HG03175 (cell line): ENCODE measurements around the gene MAN1B1.

Source experiments
- ATAC-seq: cut with Tn5 transposase; IDR thresholded peaks from one replicate; pipeline ENCODE4 v1.9.1; 2021; ENCODE audit warnings: mild to moderate bottlenecking, moderate library complexity; ENCODE audit not compliant: unreplicated experiment

The MAN1B1 gene

DNA sequence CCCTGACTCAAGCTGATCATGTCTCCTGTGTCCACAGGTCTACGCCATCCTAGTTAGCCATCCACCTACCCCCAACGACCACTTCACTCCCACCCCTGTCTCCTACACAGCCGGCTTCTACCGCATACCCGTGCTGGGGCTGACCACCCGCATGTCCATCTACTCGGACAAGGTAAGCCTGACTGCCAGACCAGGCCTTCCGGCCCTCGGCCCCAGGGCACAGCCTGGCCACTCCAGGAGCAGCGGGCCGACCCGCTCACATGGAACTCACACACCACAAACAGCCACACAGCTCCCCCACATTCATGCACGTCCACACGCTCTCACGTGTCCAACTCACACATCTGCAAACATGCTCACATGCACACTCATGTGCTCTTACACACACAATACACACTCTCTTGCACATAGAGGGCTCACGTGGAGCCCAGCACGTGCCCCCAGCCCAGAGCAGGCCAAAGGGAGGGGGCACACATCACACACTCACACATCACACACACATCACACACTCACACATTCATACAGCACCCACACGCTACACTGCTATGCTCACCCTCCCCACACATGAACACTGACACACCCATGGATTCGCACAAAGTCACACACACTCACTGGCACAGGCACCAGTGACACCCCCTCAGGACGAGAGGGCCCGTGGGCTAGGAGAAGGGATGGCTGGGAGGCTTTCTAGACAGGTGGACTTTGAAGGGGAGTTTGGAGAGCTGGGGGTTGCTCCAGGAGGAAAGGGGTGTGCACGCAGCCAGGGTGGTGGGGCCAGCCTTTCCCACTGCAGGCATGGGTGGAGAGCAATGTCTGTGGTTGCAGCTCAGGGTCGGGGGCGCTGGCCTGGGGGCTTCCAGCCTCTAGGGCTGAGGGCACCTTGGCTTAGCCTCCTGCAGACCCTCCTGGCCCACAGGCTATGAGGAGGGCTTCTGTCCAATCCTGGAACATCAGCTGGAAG, 55.5 kb downstream of the MAN1B1 start:
- ATAC-seq, result no peak

DNA sequence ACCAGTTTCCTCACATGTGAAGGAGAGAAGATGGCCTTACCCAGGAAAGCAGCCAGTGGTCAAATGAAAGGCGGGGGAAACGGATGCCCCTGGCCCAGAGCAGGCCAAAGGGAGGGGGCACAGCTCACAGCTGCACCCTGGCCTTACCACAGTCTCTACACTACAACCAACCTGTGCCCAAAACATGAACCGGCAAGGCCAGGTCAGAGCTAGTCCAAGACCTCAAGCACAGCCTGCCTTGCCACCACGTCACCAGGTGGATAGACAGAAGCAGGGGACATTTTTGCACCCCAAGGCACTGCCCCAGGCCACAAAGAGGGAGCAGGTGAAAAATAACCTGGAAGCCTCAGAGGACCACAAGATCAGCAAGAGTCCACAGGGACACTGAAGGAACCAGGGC, 56.7 kb downstream of the MAN1B1 start:
- no peak for ATAC-seq

DNA sequence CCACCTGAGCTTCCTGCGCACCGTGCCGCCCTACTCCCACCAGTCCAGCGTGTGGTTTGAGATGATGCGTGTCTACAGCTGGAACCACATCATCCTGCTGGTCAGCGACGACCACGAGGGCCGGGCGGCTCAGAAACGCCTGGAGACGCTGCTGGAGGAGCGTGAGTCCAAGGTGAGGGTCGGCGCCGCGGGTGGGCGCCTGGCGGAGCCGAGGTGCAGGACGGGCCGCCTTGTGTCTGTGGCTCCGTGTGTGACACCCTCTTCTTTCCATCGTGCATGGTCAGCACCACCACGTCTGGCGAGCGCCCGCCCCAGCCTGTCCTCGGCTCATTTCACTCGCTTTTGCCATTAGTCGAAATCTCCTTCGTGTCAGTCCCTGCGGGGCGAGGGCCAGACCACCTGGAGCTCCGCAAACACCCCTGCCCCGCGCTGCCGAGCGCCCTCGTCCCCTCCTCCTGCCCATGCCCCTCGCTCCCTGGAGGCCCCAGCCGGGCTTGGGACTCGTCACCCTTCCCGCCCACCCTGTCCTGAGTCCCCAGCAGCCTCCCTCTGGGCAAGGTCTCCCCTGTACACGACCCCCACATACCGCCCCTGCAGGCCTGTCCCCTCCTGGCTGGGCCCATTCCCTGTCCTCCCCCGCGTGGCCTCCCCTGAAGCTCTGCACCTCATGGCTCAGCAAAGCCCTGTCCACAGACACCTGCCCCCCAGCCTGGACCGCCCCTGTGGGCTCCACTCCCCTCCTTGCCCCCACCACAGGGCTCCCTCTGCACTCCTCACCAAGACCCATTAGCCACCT, 59.1 kb downstream of the MAN1B1 start:
- ATAC-seq, result no peak

DNA sequence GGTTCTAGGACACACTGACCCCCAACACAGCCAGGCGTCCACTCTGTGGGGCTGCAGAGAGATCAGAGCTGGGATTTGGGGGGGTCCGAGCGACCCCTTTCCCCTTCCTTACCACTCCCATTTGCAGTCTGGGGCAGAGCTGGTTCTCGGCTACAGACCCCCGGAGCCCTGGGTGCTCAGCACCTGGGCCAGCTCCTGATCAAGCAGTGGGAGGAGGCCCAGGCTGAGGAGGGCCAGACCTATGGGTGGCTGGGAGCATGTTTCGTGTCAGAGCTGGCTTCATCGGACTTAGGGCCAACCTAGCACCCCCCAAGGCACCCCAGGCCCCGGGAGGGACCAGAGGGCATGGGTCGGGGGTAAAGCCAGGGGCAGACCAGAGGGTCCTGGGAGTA, 59.7 kb downstream of the MAN1B1 start:
- no peak for ATAC-seq

DNA sequence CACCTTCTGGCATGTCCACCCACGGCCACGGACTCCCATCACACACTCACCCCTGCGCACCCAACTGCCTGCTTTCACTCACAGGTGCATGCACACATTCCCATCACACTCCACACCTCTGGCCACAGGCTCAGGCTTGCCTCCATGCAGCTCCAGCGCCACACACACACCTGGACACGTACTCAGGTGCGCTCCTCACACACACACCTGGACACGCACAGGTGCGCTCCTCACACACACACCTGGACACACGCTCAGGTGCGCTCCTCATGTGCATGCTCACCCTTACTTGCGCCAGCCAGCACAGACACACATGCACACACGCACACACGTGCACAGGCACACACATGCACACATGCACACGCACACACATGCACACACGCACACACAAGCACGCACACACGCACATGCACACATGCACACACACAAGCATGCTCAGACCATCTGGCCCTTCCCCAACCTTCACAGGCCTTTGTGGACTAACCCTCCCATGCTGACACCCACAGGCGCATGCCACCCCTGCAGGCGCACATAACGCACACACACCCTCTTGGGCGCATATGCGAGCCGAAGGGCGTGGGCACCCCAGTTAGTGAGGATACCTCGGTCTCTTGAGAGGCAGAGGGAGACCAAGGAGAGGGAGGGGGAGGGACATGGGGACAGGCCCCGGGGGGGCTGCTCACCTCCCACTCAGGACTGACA, 60.5 kb downstream of the MAN1B1 start:
- no peak for ATAC-seq

DNA sequence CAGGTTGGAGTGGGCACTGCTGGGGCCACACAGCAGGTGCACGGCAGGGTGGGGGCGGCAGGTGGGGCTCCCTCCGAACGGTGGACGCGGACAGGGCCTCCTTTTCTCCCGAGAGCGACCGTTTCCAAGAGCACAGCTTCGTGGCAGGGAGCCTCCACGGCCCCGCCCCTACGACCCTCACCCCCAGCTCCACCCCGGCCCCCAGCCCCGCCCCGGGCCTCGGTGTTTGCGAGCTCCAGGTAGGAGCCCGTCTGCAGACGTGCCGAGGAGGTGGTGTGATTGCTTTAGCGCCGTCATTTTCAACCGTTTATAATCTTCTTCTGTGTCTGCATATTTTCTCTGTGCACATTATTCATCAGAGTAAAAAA, 61.0 kb downstream of the MAN1B1 start:
- no peak for ATAC-seq

DNA sequence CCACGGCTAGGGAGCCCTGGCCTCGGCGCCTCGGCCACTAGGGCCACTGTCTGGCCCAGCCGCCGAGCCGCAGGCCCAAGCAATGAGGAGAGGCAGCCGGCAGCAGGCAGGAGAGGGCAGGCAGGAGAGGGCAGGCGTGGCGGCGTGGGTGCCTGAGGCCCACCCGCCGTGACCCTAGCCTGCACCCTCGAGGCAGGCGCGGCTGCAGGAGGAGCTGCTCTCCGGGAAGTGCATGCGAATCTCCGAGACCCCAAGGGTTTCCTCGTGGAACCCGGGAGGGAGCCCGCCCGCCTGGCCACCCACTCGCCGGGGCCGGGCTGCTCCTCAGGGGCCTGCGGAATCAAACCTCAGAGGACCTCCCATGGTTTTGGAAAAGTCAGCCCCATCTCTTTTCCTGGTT, 61.5 kb downstream of the MAN1B1 start:
- ATAC-seq, result no peak

DNA sequence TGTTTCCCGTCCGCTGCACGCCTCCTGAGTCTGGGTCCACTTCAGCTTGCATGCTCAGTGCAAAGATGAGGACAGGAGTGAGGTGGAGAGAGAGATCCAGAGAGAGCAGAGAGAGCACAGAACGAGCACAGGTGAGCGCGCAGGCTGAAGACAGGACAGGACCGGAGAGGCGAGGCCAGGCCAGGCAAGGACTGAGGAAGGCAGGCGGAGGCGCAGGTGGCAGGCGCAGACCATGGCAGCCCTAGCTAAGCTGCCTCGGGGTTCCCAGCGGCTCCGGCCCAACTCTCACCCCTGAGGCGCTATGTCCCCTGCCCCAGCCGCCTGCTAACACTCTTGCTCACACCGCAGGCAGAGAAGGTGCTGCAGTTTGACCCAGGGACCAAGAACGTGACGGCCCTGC, 61.9 kb downstream of the MAN1B1 start:
- no peak for ATAC-seq

DNA sequence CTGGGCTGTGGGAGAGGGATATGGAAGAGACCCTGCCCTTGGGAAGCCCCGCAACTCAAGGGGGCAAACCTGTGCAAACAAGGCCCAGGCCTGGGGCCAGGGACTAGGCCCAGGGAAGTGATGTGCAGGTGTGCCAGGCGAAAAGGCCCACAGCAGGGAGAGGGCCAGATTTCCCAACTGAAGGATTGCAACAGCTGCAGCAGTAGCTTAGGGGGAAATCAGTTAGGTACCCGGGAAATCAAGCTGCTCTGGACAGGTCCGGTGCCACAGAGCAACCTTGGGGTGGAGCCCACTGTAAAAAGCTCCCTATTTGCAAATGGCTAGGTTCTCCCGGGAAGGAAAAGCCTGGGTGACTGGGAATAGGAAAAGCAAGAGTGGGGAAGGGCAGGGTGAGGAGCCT, 62.6 kb downstream of the MAN1B1 start:
- ATAC-seq, result no peak

DNA sequence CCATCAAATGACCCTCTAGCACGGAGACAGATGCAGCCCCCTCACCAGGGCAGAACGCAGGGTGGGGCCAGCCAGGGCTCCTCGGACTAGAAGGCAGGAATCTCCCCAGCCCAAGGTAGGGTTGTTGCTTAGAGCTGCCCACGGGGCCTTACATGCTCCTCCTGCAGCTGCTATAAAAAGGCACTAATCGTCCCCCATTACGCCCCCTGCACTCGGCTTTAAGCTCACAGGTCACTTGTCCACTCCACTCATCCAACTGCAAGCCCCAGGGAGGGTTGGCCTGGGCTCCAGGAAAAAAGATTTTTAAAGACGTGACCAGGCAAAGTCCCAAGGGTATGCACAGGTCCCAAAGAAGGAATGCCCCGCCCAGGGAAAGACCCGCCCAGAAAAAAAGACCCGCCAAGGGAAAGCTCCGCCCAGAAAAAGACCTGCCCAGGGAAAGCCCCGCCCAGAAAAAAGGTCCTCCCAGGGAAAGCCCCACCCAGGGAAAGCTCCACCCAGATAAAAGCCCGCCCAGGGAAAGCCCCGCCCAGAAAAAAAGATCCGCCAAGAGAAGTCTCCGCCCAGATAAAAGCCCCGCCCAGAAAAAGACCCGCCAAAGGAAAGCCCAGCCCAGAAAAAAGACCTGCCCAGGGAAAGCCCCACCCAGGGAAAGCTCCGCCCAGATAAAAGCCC, 63.3 kb downstream of the MAN1B1 start:
- ATAC-seq, result peak; percentile 27

DNA sequence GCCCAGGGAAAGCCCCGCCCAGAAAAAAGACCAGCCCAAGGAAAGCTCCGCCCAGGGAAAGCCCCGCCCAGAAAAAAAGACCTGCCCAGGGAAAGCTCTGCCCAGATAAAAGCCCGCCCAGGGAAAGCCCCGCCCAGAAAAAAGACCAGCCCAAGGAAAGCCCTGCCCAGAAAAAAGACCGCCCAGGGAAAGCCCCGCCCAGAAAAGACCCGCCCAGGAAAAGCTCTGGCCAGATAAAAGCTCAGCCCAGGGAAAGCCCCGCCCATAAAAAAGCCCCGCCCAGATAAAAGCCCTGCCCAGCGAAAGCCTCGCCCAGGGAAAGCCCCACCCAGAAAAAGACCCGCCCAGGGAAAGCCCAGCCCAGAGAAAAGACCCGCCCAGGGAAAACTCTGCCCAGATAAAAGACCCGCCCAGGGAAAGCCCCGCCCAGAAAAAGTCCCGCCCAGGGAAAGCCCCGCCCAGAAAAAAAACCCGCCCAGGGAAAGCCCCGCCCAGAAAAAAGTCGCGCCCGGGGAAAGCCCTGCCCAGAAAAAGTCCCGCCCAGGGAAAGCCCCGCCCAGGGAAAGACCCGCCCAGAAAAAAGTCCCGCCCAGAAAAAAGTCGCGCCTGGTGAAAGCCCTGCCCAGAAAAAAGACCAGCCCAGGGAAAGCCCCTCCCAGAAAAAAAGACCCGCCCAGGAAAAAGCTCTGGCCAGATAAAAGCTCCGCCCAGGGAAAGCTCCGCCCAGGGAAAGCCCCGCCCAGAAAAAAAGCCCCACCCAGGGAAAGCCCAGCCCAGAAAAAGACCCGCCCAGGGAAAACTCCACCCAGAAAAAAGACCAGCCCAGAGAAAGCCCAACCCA, 64.1 kb downstream of the MAN1B1 start:
- peak; percentile 44 for ATAC-seq

DNA sequence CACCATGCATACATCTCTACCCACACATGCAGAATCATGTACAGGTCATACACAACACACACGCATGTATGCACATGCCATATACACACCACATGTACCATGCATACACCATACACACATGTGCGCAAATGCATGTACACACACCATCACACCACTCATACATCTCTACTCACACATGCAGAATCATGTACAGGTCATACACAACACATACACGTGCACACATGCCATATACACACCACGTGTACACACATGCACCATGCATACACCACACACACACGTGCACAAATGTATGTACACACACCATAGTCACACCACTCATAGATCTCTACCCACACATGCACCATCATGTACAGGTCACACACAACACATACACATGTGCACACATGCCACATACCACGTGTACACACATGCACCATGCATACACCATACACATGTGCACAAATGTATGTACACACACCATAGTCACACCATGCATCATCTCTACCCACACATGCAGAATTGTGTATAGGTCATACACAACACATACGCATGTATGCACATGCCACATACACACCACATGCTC, 66.1 kb downstream of the MAN1B1 start:
- no peak for ATAC-seq

DNA sequence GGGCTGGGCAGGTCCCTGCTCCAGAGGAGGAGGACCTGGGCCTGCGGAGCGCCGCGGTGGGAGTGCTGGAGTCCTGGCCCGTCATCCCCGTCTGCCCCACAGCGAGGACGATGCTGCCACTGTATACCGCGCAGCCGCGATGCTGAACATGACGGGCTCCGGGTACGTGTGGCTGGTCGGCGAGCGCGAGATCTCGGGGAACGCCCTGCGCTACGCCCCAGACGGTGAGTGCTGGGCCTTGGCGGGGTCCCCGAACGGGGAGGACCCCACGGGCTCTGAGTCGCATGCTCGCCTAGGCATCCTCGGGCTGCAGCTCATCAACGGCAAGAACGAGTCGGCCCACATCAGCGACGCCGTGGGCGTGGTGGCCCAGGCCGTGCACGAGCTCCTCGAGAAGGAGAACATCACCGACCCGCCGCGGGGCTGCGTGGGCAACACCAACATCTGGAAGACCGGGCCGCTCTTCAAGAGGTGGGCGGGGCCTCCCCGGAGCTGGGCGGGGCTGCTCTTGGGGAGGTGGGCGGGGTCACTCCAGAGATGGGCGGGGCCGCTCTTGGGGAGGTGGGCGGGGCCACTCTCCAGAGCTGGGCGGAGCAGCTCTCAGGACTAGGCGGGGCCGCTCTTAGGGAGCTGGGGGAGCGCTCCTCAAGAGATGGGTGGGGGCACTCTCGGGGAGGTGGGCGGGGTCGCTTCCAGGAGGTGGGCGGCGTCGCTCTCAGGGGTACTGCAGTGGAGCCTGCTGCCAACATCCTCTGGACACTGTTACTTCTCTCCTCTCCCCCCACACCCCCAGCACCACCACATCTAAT, 70.0 kb downstream of the MAN1B1 start:
- no peak for ATAC-seq

DNA sequence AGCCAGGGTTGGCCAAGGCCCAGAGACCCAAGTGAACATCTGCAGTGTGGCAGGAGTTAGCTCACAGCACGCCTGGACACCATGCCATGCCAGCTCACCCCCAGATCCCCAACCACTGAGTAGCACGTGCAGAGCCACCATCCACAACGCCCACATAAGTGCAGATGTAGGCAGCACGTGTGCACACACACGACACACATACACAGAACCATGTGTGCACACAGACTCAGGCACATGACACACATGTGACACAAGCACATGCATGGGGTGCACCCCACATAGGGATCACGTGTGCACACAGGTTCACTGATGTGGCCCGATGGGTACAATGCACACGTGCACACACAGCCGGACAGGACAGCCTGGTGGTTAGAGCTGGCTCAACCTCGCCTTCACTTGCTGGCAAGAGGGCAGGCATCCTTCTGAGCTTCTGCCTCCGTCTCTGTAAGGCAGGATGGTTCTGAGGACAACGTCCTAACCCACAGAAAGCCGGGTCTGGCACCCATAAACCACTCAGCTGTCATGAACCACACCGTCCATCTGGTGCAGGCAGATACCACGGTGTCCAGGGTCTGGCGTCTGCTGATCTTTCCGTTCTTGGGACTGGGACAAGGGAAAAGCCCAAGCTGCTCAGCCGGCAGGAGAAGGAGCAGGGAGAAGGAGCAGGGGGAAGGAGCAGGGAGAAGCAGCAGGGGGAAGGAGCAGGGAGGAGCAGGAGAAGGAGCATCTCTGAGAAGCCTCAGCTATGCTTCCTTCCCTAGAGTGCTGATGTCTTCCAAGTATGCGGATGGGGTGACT, 71.0 kb downstream of the MAN1B1 start:
- no peak for ATAC-seq

DNA sequence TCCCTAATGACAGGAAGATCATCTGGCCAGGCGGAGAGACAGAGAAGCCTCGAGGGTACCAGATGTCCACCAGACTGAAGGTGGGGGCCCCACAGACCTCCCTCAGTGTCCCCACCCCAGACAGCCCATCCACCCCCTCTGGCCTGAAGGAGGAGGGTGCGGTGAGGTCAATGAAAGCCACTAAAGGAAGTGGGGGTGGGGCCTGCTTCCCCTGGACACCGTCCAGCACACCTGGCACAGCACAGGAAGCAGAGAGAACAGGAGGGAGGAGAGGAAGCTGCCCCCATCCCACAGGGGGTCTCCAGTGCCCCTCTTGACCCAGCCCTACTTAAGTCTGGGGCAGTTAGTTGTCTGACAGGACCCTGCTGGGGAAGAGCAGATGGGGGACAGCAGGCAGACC, 71.8 kb downstream of the MAN1B1 start:
- ATAC-seq, result no peak
